ENCODE data around the gene HAO2.
A peak's percentile ranks its signal among the peaks of the same experiment; 100 is the strongest.

The HAO2 gene

DNA sequence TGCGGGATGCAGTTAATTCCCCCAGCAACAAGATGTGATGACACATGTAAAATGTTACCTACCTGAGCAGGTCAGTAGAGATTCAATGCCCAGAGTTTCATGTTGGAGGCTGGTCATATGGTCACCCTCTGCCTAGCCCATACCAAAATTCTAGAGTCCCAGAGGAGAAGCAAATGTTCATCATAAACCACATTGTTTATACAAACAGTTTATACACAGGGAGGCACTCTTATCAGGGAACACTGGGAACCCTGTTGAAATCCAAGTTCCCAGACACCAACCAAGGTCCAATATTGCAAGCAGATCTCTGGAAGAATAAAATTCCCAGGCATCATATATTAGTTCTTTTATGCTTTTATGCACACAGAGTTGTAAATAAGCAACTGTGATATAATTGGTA, 10.5 kb downstream of the HAO2 start:
- TF ChIP-seq SUZ12 (IDR thresholded peaks at IDR 0.05; ENCODE audit: extremely low read depth, insufficient read depth, insufficient read length), result no peak
- TF ChIP-seq YY1 (IDR thresholded peaks at IDR 0.05; ENCODE audit: insufficient read depth, insufficient read length), result no peak
- TF ChIP-seq ZNF274 (IDR thresholded peaks at IDR 0.05; ENCODE audit: low read depth, low read length), result no peak
- no peak overlapping the region for H3K4me3 ChIP-seq (ENCODE audit: insufficient read length, low read depth)
- no peaks in the 10 kb centered on the region for H3K27me3 ChIP-seq (ENCODE audit: insufficient read depth, insufficient read length)
- no peaks in the 10 kb centered on the region; the same call in 1 of the 2 replicates for H3K9me3 ChIP-seq (ENCODE audit: insufficient read depth, low read length)
- no peak for DNase-seq (ENCODE audit: low read depth, low spot score)
- no peak overlapping the region for H3K9ac ChIP-seq (ENCODE audit: insufficient read length, low read depth)
- no peaks in the 10 kb centered on the region for H3K36me3 ChIP-seq (ENCODE audit: insufficient read depth, insufficient read length, low read length)
- H3K4me1 ChIP-seq (ENCODE audit: insufficient read depth, insufficient read length), result no peaks in the 10 kb centered on the region

- Histone ChIP-seq H3K9ac (ENCODE audit: insufficient read length, low read depth) (no peak overlapping the region), H3K4me1 (ENCODE audit: insufficient read depth, insufficient read length) (no peaks in the 10 kb centered on the region), H3K4me3 (ENCODE audit: insufficient read length, low read depth) (no peak overlapping the region), H3K36me3 (ENCODE audit: insufficient read depth, insufficient read length, low read length) (no peaks in the 10 kb centered on the region), H3K27me3 (ENCODE audit: insufficient read depth, insufficient read length) (no peaks in the 10 kb centered on the region), H3K9me3 (ENCODE audit: insufficient read depth, low read length) (no peaks in the 10 kb centered on the region; the same call in 1 of the 2 replicates)
- no peak for DNase-seq (ENCODE audit: low read depth, low spot score)
- no peak for TF ChIP-seq ZNF274 (IDR thresholded peaks at IDR 0.05; ENCODE audit: low read depth, low read length)
- no peak for TF ChIP-seq SUZ12 (IDR thresholded peaks at IDR 0.05; ENCODE audit: extremely low read depth, insufficient read depth, insufficient read length)
- no peak for TF ChIP-seq YY1 (IDR thresholded peaks at IDR 0.05; ENCODE audit: insufficient read depth, insufficient read length)
Measured at GRCh38 chr1:119380304-119380703, 11.7 kb downstream of the HAO2 start.

DNA sequence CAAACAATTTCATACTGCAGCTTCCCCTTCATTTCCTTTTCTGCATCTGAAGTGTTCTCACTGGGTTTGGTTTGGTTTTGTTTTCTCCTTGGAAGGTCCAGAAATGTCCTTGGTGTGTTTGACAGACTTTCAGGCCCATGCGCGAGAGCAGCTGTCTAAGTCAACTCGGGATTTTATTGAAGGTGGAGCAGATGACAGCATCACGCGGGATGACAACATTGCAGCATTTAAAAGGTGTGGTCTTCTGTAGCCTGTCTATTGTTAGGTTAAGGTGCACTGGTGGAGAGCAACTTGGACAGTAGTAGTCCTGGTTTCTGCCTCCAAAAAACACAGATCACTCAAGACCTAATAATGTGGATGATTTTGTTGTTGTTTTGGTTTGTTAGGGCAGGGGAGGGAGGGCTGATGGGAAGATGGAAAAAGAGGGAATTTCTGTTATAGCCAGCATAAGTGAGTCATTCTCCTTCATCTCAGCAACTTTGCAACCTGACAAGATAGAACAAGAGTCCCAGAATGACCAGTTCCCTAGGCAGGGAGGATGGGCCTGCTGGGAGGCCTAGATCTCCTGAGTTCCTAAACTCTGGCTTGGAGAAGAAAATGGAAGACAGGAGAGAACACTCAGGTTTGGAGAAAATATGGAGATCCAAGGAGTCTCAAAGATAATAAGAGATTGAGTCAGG, 12.5 kb downstream of the HAO2 start:
- DNase-seq (ENCODE audit: low read depth, low spot score), result no peak
- Histone ChIP-seq H3K4me1 (ENCODE audit: insufficient read depth, insufficient read length) (no peaks in the 10 kb centered on the region), H3K4me3 (ENCODE audit: insufficient read length, low read depth) (no peak overlapping the region), H3K9me3 (ENCODE audit: insufficient read depth, low read length) (no peaks in the 10 kb centered on the region; the same call in 1 of the 2 replicates), H3K9ac (ENCODE audit: insufficient read length, low read depth) (no peak overlapping the region), H3K27me3 (ENCODE audit: insufficient read depth, insufficient read length) (no peaks in the 10 kb centered on the region), H3K36me3 (ENCODE audit: insufficient read depth, insufficient read length, low read length) (no peaks in the 10 kb centered on the region)
- no peak for TF ChIP-seq ZNF274 (IDR thresholded peaks at IDR 0.05; ENCODE audit: low read depth, low read length)
- TF ChIP-seq YY1 (IDR thresholded peaks at IDR 0.05; ENCODE audit: insufficient read depth, insufficient read length), result no peak
- TF ChIP-seq SUZ12 (IDR thresholded peaks at IDR 0.05; ENCODE audit: extremely low read depth, insufficient read depth, insufficient read length), result no peak

GRCh38 chr1:119384591-119384990, 16.0 kb downstream of the HAO2 start:
- H3K27me3 ChIP-seq (ENCODE audit: insufficient read depth, insufficient read length), result no peaks in the 10 kb centered on the region
- H3K9me3 ChIP-seq (ENCODE audit: insufficient read depth, low read length), result no peaks in the 10 kb centered on the region; the same call in 1 of the 2 replicates
- H3K36me3 ChIP-seq (ENCODE audit: insufficient read depth, insufficient read length, low read length), result no peaks in the 10 kb centered on the region
- peaks cover 4% of the 10 kb centered on the region for H3K4me1 ChIP-seq (ENCODE audit: insufficient read depth, insufficient read length)
- TF ChIP-seq YY1 (IDR thresholded peaks at IDR 0.05; ENCODE audit: insufficient read depth, insufficient read length), result no peak
- no peak for TF ChIP-seq SUZ12 (IDR thresholded peaks at IDR 0.05; ENCODE audit: extremely low read depth, insufficient read depth, insufficient read length)
- TF ChIP-seq ZNF274 (IDR thresholded peaks at IDR 0.05; ENCODE audit: low read depth, low read length), result no peak
- no peak for DNase-seq (ENCODE audit: low read depth, low spot score)
- no peak overlapping the region for H3K4me3 ChIP-seq (ENCODE audit: insufficient read length, low read depth)
- no peak overlapping the region for H3K9ac ChIP-seq (ENCODE audit: insufficient read length, low read depth)

DNA sequence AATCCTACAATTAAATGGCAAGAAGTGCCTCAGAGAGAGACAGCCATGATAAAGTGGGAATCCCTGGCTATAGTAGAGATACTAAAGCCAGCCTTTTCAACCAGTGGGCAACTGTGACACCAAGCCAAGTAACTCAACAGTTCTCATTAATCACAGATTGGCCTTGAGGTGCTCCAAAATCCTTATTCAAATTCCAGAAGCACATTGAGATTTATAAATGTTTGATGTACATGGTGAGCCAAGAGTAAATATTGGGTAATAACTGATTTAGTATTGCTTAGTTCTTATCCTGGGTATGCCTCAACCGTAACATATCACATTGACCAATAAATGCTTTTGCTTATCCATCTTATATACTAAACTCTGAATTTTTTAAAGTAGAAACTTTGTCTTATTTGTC, 17.1 kb downstream of the HAO2 start:
- TF ChIP-seq ZNF274 (IDR thresholded peaks at IDR 0.05; ENCODE audit: low read depth, low read length) (no peak), YY1 (IDR thresholded peaks at IDR 0.05; ENCODE audit: insufficient read depth, insufficient read length) (no peak), SUZ12 (IDR thresholded peaks at IDR 0.05; ENCODE audit: extremely low read depth, insufficient read depth, insufficient read length) (no peak)
- no peaks in the 10 kb centered on the region for H3K36me3 ChIP-seq (ENCODE audit: insufficient read depth, insufficient read length, low read length)
- no peaks in the 10 kb centered on the region; the same call in 1 of the 2 replicates for H3K9me3 ChIP-seq (ENCODE audit: insufficient read depth, low read length)
- peaks cover 4% of the 10 kb centered on the region for H3K4me1 ChIP-seq (ENCODE audit: insufficient read depth, insufficient read length)
- H3K4me3 ChIP-seq (ENCODE audit: insufficient read length, low read depth), result no peak overlapping the region
- no peaks in the 10 kb centered on the region for H3K27me3 ChIP-seq (ENCODE audit: insufficient read depth, insufficient read length)
- no peak overlapping the region for H3K9ac ChIP-seq (ENCODE audit: insufficient read length, low read depth)
- no peak for DNase-seq (ENCODE audit: low read depth, low spot score)

GRCh38 chr1:119387858-119388257, 19.3 kb downstream of the HAO2 start:
- DNase-seq (ENCODE audit: low read depth, low spot score), result peak; percentile 54
- Histone ChIP-seq H3K9me3 (ENCODE audit: insufficient read depth, low read length) (no peaks in the 10 kb centered on the region; the same call in 1 of the 2 replicates), H3K4me1 (ENCODE audit: insufficient read depth, insufficient read length) (peaks cover 4% of the 10 kb centered on the region), H3K4me3 (ENCODE audit: insufficient read length, low read depth) (no peak overlapping the region), H3K36me3 (ENCODE audit: insufficient read depth, insufficient read length, low read length) (no peaks in the 10 kb centered on the region), H3K9ac (ENCODE audit: insufficient read length, low read depth) (no peak overlapping the region), H3K27me3 (ENCODE audit: insufficient read depth, insufficient read length) (no peaks in the 10 kb centered on the region)
- TF ChIP-seq SUZ12 (IDR thresholded peaks at IDR 0.05; ENCODE audit: extremely low read depth, insufficient read depth, insufficient read length) (no peak), ZNF274 (IDR thresholded peaks at IDR 0.05; ENCODE audit: low read depth, low read length) (no peak), YY1 (IDR thresholded peaks at IDR 0.05; ENCODE audit: insufficient read depth, insufficient read length) (no peak)

GRCh38 chr1:119388450-119388849, 19.9 kb downstream of the HAO2 start:
- Histone ChIP-seq H3K4me1 (ENCODE audit: insufficient read depth, insufficient read length) (peaks cover 4% of the 10 kb centered on the region), H3K36me3 (ENCODE audit: insufficient read depth, insufficient read length, low read length) (no peaks in the 10 kb centered on the region), H3K9ac (ENCODE audit: insufficient read length, low read depth) (no peak overlapping the region), H3K27me3 (ENCODE audit: insufficient read depth, insufficient read length) (no peaks in the 10 kb centered on the region), H3K9me3 (ENCODE audit: insufficient read depth, low read length) (no peaks in the 10 kb centered on the region), H3K4me3 (ENCODE audit: insufficient read length, low read depth) (no peak overlapping the region)
- TF ChIP-seq YY1 (IDR thresholded peaks at IDR 0.05; ENCODE audit: insufficient read depth, insufficient read length) (no peak), SUZ12 (IDR thresholded peaks at IDR 0.05; ENCODE audit: extremely low read depth, insufficient read depth, insufficient read length) (no peak), ZNF274 (IDR thresholded peaks at IDR 0.05; ENCODE audit: low read depth, low read length) (no peak)
- DNase-seq (ENCODE audit: low read depth, low spot score), result no peak
